K562 (cell line): ENCODE measurements around the gene SEMA5A. TPM values are rescaled to one million over a fixed set of nuclear protein-coding genes. Genes with fewer than 3 reads are reported as not detected.

Experiments
- ATAC-seq: fragments of 200-7000 bp; cut with Tn5 transposase; 3 replicates; pipeline ENCODE4 v1.9.1; 2020; ENCODE audit warnings: moderate library complexity
- BruUV-seq: library from RNA; stranded (reverse); fragments of 400-500 nt; replicated peaks from 2 replicates; lab custom pipeline; 2021; lab: Mats Ljungman, UMichigan
- CTCF ChIA-PET: fragments of 300-600 bp; formaldehyde crosslinking; extraction: SDS; loops from one replicate; lab custom pipeline; 2021; ENCODE audit warnings: low intra/inter-chr PET ratio; lab: Yijun Ruan, JAX
- POLR2A ChIA-PET: fragments of 300-600, 350-650 bp; sonication (Branson Sonifier 250); formaldehyde crosslinking; extraction: SDS; loops from one replicate; lab custom pipeline; 2021; ENCODE audit warnings: antibody characterized with exemption, inconsistent platforms; lab: Yijun Ruan, JAX
- DNase-seq, 4 experiments: peaks; one replicate each; pipeline versions ENCODE4 v3.0.0 to v3.0.0-alpha.2; 2011 to 2018; ENCODE audit warnings: low spot score in 3 of 4, mixed read lengths in 3 of 4; ENCODE audit errors: extremely low read depth in 1 of 4
- FAIRE-seq: peaks from 2 replicates; lab custom pipeline; 2011; peaks lifted over from hg19 to GRCh38; lab: Jason Lieb, UNC
- H2AFZ ChIP-seq: 2 replicates; pipeline ENCODE4 v1.6.0; 2011; ENCODE audit warnings: low read depth, low read length, control low read depth, inconsistent platforms
- H3K27ac ChIP-seq: fragments of 200-600 bp; 3 replicates; pipeline ENCODE4 v1.8.0; 2011; ENCODE audit warnings: low read depth, mild to moderate bottlenecking, control low read depth, inconsistent platforms, low read length, moderate library complexity, mixed read lengths; ENCODE audit errors: extremely low read depth
- H3K27me3 ChIP-seq, 2 experiments: fragments of 300-600 bp in 1 of 2; 2 replicates in 1 of 2; 3 replicates in 1 of 2; pipeline versions ENCODE4 v1.6.0 to v1.8.0; 2011; ENCODE audit warnings: inconsistent platforms in 2 of 2, low read length in 2 of 2, mild to moderate bottlenecking in 1 of 2, mixed read lengths in 1 of 2, moderate library complexity in 1 of 2; ENCODE audit not compliant: control insufficient read depth in 2 of 2, insufficient read depth in 2 of 2
- H3K36me3 ChIP-seq: fragments of 300-600 bp; 3 replicates; pipeline ENCODE4 v1.8.0; 2011; ENCODE audit warnings: mild to moderate bottlenecking, low read length, inconsistent platforms; ENCODE audit not compliant: control insufficient read depth, insufficient read depth
- H3K4me1 ChIP-seq, 2 experiments: fragments of 200-600 bp in 1 of 2; replicated peaks in 1 of 2; 2 replicates in 1 of 2; 3 replicates in 1 of 2; pipeline versions ENCODE4 v1.5.1 to v1.8.0; 2011; ENCODE audit warnings: inconsistent platforms in 2 of 2, low read length in 2 of 2, mild to moderate bottlenecking in 1 of 2, mixed read lengths in 1 of 2, moderate library complexity in 1 of 2; ENCODE audit not compliant: control insufficient read depth in 2 of 2, insufficient read depth in 2 of 2
- H3K4me2 ChIP-seq: 2 replicates; pipeline ENCODE4 v1.6.1; 2011; ENCODE audit warnings: low read length, control low read depth, inconsistent platforms, mixed read lengths; ENCODE audit not compliant: insufficient read depth
- H3K4me3 ChIP-seq: fragments of 200-600 bp; sonication (generic), shearing (Covaris generic); 2 replicates; pipeline ENCODE4 v1.5.1; 2016; ENCODE audit warnings: control low read depth, inconsistent platforms
- H3K79me2 ChIP-seq: fragments of 200-600 bp; 3 replicates; pipeline ENCODE4 v1.8.0; 2011; ENCODE audit warnings: low read length, inconsistent platforms; ENCODE audit not compliant: control insufficient read depth, insufficient read depth
- H3K9ac ChIP-seq, 2 experiments: 2 replicates each; pipeline versions ENCODE4 v1.6.0 to v1.6.1; 2011; ENCODE audit warnings: low read depth in 2 of 2, low read length in 2 of 2, control low read depth in 1 of 2, inconsistent platforms in 1 of 2, mild to moderate bottlenecking in 1 of 2, mixed read lengths in 1 of 2; ENCODE audit not compliant: insufficient read depth in 1 of 2
- H3K9me1 ChIP-seq: one replicate; pipeline ENCODE4 v1.6.0; 2011; ENCODE audit warnings: inconsistent platforms, mild to moderate bottlenecking, low read length, moderate library complexity; ENCODE audit not compliant: control insufficient read depth, insufficient read depth
- H3K9me3 ChIP-seq: replicated peaks from 2 replicates; pipeline ENCODE4 v1.5.1; 2011; ENCODE audit warnings: low read depth, low read length, inconsistent platforms; ENCODE audit not compliant: control insufficient read depth, insufficient read depth
- H4K20me1 ChIP-seq: replicated peaks from 2 replicates; pipeline ENCODE4 v1.6.1; 2011; ENCODE audit warnings: low read length, inconsistent platforms, mixed read lengths; ENCODE audit not compliant: control insufficient read depth, insufficient read depth
- BHLHE40 ChIP-seq: IDR thresholded peaks from 2 replicates; pipeline ENCODE4 v1.6.1; 2011; ENCODE audit warnings: low read length, improper control_type of control experiment
- EGR1 ChIP-seq: fragments of 450-650 bp; conservative IDR thresholded peaks from 2 replicates; pipeline ENCODE4 v1.6.1; 2017; ENCODE audit warnings: mild to moderate bottlenecking
- HCFC1 ChIP-seq: IDR thresholded peaks from 2 replicates; pipeline ENCODE4 v1.6.1; 2012; ENCODE audit warnings: low read depth, low read length, improper control_type of control experiment
- HNRNPK ChIP-seq: fragments of 200-400 bp; formaldehyde crosslinking; IDR thresholded peaks from one replicate; pipeline ENCODE4 v1.6.1; 2018; ENCODE audit warnings: mild to moderate bottlenecking, low read depth, low read length; ENCODE audit not compliant: poor library complexity, severe bottlenecking
- NONO ChIP-seq, 2 experiments: fragments of 200-400 bp in 1 of 2; fragments of 450-650 bp in 1 of 2; formaldehyde crosslinking in 1 of 2; IDR thresholded peaks; 2 replicates each; pipeline ENCODE4 v1.6.1; 2017; ENCODE audit warnings: low read depth in 2 of 2, mild to moderate bottlenecking in 2 of 2, moderate library complexity in 2 of 2, low read length in 1 of 2
- OTX1 ChIP-seq: fragments of 450-650 bp; formaldehyde crosslinking; IDR thresholded peaks from 2 replicates; pipeline ENCODE4 v1.4.0; 2022; ENCODE audit warnings: mild to moderate bottlenecking
- PHF21A ChIP-seq: fragments of 450-650 bp; IDR thresholded peaks from 2 replicates; pipeline ENCODE4 v1.6.1; 2017; ENCODE audit warnings: low read depth, borderline replicate concordance
- RBM34 ChIP-seq: fragments of 200-400 bp; formaldehyde crosslinking; IDR thresholded peaks from 2 replicates; pipeline ENCODE4 v1.6.1; 2018; ENCODE audit warnings: low read length, borderline replicate concordance; ENCODE audit not compliant: insufficient read depth
- ZBTB8A ChIP-seq: fragments of 450-650 bp; IDR thresholded peaks from 2 replicates; pipeline ENCODE4 v1.6.1; 2018; ENCODE audit warnings: mild to moderate bottlenecking, moderate library complexity; ENCODE audit not compliant: partially characterized antibody
- ZNF224 ChIP-seq: sonication (generic); formaldehyde crosslinking; IDR thresholded peaks from 2 replicates; pipeline ENCODE4 v1.8.0; 2022; ENCODE audit warnings: mild to moderate bottlenecking, missing genetic modification reagents
- ZNF785 ChIP-seq: fragments of 250-450 bp; sonication (Bioruptor Pico); IDR thresholded peaks from 2 replicates; pipeline ENCODE4 v1.4.0; 2020; ENCODE audit warnings: mild to moderate bottlenecking
- in situ Hi-C: fragments of 300-500 bp; cut with MboI; formaldehyde crosslinking; loops from 4 replicates; pipeline ENCODE4 v1.15.0; 2018; ENCODE audit warnings: inconsistent platforms, mixed read lengths
- intact Hi-C: fragments of 100-400 bp; cut with micrococcal nuclease; formaldehyde crosslinking; loops from 2 replicates; pipeline ENCODE4 v1.14.2; 2022
- polyA plus RNA-seq, 8 experiments: library from polyadenylated mRNA; depleted of rRNA in 4 of 8; stranded (reverse) in 5 of 8; unstranded in 3 of 8; fragments of >200 nt; fragmentation: Nextera tagmentation in 2 of 8; fragmentation: Illumina TruSeq in 1 of 8; extraction: Ambion mirVana in 2 of 8; extraction: Trizol in 1 of 8; gene quantifications; 2 replicates each; pipeline versions ENCODE4 v1.2.1 to v1.2.3, GENCODE V29; 2011 to 2014; ENCODE audit warnings: inconsistent platforms in 1 of 8, missing spikeins in 1 of 8
- total RNA-seq, 7 experiments: library from RNA; depleted of rRNA in 6 of 7; stranded (reverse); fragments of >200 nt in 6 of 7; fragmentation: Illumina TruSeq in 2 of 7; extraction: Trizol in 2 of 7; gene quantifications; 2 replicates each; pipeline versions ENCODE4 v1.2.1 to v1.2.3, GENCODE V29; 2011 to 2021; ENCODE audit warnings: low replicate concordance in 1 of 7
- TF ChIP-seq, protein P1 (sequence below): fragments of 450-650 bp; formaldehyde crosslinking; IDR thresholded peaks from 2 replicates; pipeline ENCODE4 v1.4.0; 2022; ENCODE audit warnings: missing genetic modification characterization
- TF ChIP-seq, protein P2 (sequence below): fragments of 250-450 bp; sonication (Bioruptor Pico); IDR thresholded peaks from 2 replicates; pipeline ENCODE4 v1.6.1; 2021; ENCODE audit warnings: mild to moderate bottlenecking

The SEMA5A gene
- total and polyA plus RNA-seq, 9 of the 15 experiments (the other 6 are each of a cell fraction or from before 2014, with no cell fraction given): 0.02 TPM; not detected in 8

DNA sequence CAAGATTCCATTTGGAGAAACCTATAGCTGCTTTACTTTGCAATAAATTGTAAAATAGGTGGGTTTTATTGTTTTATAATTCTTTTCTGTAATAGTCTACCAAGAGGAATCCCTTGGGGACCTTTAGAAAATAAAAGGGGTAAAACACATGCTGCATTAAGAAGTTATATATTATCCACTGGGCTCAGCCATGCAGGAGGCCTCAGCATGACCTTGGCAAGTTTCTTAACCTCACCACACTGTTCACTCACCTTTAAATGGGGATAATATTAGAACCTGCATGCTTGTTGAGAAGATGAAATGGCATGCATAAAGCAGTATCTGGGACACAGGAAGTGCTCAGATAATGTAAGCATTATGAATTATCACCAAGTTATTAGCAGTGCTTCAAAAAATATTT, 120.2 kb downstream of the SEMA5A start:
- no peak for TF ChIP-seq RBM34
- no peak for TF ChIP-seq ZNF224 (CRISPR knock-in tag)
- TF ChIP-seq, protein P1, sequence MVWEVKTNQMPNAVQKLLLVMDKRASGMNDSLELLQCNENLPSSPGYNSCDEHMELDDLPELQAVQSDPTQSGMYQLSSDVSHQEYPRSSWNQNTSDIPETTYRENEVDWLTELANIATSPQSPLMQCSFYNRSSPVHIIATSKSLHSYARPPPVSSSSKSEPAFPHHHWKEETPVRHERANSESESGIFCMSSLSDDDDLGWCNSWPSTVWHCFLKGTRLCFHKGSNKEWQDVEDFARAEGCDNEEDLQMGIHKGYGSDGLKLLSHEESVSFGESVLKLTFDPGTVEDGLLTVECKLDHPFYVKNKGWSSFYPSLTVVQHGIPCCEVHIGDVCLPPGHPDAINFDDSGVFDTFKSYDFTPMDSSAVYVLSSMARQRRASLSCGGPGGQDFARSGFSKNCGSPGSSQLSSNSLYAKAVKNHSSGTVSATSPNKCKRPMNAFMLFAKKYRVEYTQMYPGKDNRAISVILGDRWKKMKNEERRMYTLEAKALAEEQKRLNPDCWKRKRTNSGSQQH: no peak
- TF ChIP-seq HCFC1: no peak
- no peak for TF ChIP-seq NONO (IDR thresholded peaks at IDR 0.05; ENCODE audit: low read depth in 2 of 2, low read length in 1 of 2)
- TF ChIP-seq EGR1: no peak
- TF ChIP-seq, protein P2, sequence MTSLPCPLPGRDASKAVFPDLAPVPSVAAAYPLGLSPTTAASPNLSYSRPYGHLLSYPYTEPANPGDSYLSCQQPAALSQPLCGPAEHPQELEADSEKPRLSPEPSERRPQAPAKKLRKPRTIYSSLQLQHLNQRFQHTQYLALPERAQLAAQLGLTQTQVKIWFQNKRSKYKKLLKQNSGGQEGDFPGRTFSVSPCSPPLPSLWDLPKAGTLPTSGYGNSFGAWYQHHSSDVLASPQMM: no peak
- no peak for TF ChIP-seq BHLHE40
- no peak for TF ChIP-seq PHF21A
- no peak for TF ChIP-seq ZBTB8A
- TF ChIP-seq OTX1 (CRISPR knock-in tag): no peak
- no peak for TF ChIP-seq HNRNPK
- no peak for TF ChIP-seq ZNF785
- no peak for FAIRE-seq
- no peaks in the 10 kb centered on the region for H3K9me1 ChIP-seq
- no peak for DNase-seq
- no peak overlapping the region for H3K9ac ChIP-seq
- no peaks in the 10 kb centered on the region; the same call in 1 of the 2 replicates for H3K9me3 ChIP-seq
- in situ Hi-C loops: no loop called here
- no peak overlapping the region for H3K27ac ChIP-seq
- H3K4me1 ChIP-seq: no peaks in the 10 kb centered on the region
- no peak for ATAC-seq
- intact Hi-C loops: no loop called here
- BruUV-seq: no TSS peak
- no peaks in the 10 kb centered on the region for H3K36me3 ChIP-seq
- no peaks in the 10 kb centered on the region for H3K27me3 ChIP-seq
- H3K4me3 ChIP-seq: no peak overlapping the region
- no peaks in the 10 kb centered on the region for H3K79me2 ChIP-seq
- no peak overlapping the region for H2AFZ ChIP-seq
- POLR2A ChIA-PET: interaction anchor here (1.0 kb wide), 1 partner anchor 18 kb away, joined by 3 read pairs; no protein-coding TSS in a partner anchor
- CTCF ChIA-PET: no interaction called here
- H4K20me1 ChIP-seq: no peaks in the 10 kb centered on the region
- no peak overlapping the region for H3K4me2 ChIP-seq
